HepG2 (cell line): ENCODE measurements around the gene BAHCC1. TPM values are rescaled to one million over a fixed set of nuclear protein-coding genes. Genes with fewer than 3 reads are reported as not detected.

Source experiments
- CBFB ChIP-seq: sonication (generic); formaldehyde crosslinking; IDR thresholded peaks from 2 replicates; pipeline ENCODE4 v1.4.0; 2020; ENCODE audit warnings: missing genetic modification reagents
- EP300 ChIP-seq, 3 experiments: sonication (generic) in 1 of 3; formaldehyde crosslinking in 1 of 3; IDR thresholded peaks; 2 replicates each; pipeline versions ENCODE4 v1.5.1 to v1.6.1; 2011 to 2020; ENCODE audit warnings: low read depth in 2 of 3, low read length in 2 of 3, borderline replicate concordance in 1 of 3, improper control_type of control experiment in 1 of 3, mild to moderate bottlenecking in 1 of 3, missing genetic modification reagents in 1 of 3, moderate library complexity in 1 of 3
- SAP130 ChIP-seq: IDR thresholded peaks from 2 replicates; pipeline ENCODE4 v1.6.1; 2016; ENCODE audit warnings: low read depth
- ZNF224 ChIP-seq: sonication (generic); formaldehyde crosslinking; IDR thresholded peaks from 2 replicates; pipeline ENCODE4 v1.5.0; 2020; ENCODE audit warnings: mild to moderate bottlenecking, missing genetic modification reagents
- polyA plus RNA-seq, 8 experiments: library from polyadenylated mRNA; depleted of rRNA in 3 of 8; stranded (reverse) in 7 of 8; unstranded in 1 of 8; fragments of >200 nt; fragmentation: Illumina TruSeq in 4 of 8; extraction: Trizol in 4 of 8; gene quantifications; 2 replicates each; pipeline versions ENCODE4 v1.2.1 to v1.2.3, GENCODE V29; 2011 to 2016; ENCODE audit warnings: low read depth in 4 of 8, missing spikeins in 1 of 8, mixed read lengths in 1 of 8; ENCODE audit not compliant: insufficient read depth in 1 of 8
- total RNA-seq, 5 experiments: library from RNA; depleted of rRNA; stranded (reverse); fragments of >200 nt; fragmentation: Illumina TruSeq; extraction: Trizol; gene quantifications; 2 replicates each; pipeline ENCODE4 v1.2.3, GENCODE V29; 2016; ENCODE audit warnings: low read depth in 1 of 5
- TF ChIP-seq, protein P1 (sequence below): IDR thresholded peaks from 2 replicates; pipeline ENCODE4 v1.4.0; 2020; ENCODE audit warnings: mild to moderate bottlenecking, missing genetic modification reagents
- TF ChIP-seq, protein P2 (sequence below): sonication (generic); formaldehyde crosslinking; IDR thresholded peaks from 2 replicates; pipeline ENCODE4 v1.4.0; 2020; ENCODE audit warnings: mild to moderate bottlenecking, missing genetic modification reagents, borderline replicate concordance
- TF ChIP-seq, protein P3 (sequence below): sonication (generic); formaldehyde crosslinking; IDR thresholded peaks from 2 replicates; pipeline ENCODE4 v1.5.0; 2020; ENCODE audit warnings: missing genetic modification reagents
- TF ChIP-seq, protein P4 (sequence below): sonication (generic); formaldehyde crosslinking; IDR thresholded peaks from 2 replicates; pipeline ENCODE4 v1.5.0; 2020; ENCODE audit warnings: mild to moderate bottlenecking, missing genetic modification reagents
- TF ChIP-seq, protein P5 (sequence below): sonication (generic); formaldehyde crosslinking; IDR thresholded peaks from 2 replicates; pipeline ENCODE4 v1.4.0; 2020; ENCODE audit warnings: missing genetic modification reagents

Gene BAHCC1
- total and polyA plus RNA-seq, 2 of the 13 experiments (the other 11 are each of a cell fraction or from before 2014, with no cell fraction given), result 1.4 to 1.7 TPM

DNA sequence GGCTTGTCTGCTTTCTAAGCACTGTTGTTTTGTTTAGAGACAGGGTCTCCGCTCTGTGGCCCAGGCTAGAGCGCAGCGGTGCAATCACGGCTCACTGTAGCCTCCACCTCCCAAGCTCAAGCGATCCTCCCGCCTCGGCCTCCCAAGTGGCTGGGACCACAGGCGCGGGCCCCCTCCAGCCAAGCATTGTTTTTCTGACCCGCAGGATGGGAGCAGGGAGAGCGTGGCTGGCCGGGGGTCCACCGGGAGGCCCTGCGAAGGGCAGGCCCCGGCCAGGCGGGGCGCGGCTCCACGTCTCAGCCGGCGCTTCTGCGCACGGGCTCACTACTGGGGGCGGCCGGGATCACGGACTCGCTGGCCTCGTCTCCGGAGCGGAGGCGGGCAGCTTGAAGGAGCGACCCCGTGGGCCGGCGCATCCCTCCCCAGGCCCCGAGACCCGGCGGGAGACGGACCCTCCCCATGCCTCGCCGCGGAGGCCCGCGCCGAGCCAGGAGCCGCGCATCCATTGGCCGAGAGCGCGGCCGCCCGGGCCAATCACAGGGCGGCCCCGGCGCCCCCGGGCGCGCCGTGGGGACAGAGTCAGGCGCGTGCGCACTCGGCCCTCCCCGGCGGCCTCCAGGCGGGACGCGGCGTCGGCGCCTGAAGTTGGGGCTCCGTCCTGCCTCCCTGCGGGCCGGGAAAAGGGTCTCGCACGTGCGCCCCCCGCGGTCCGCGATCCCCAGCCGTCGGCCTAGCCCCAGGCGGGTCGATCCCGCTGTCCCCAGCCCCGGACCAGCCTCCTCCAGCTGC lies 92.4 kb downstream of the BAHCC1 start (continued):
- TF ChIP-seq, protein P1, sequence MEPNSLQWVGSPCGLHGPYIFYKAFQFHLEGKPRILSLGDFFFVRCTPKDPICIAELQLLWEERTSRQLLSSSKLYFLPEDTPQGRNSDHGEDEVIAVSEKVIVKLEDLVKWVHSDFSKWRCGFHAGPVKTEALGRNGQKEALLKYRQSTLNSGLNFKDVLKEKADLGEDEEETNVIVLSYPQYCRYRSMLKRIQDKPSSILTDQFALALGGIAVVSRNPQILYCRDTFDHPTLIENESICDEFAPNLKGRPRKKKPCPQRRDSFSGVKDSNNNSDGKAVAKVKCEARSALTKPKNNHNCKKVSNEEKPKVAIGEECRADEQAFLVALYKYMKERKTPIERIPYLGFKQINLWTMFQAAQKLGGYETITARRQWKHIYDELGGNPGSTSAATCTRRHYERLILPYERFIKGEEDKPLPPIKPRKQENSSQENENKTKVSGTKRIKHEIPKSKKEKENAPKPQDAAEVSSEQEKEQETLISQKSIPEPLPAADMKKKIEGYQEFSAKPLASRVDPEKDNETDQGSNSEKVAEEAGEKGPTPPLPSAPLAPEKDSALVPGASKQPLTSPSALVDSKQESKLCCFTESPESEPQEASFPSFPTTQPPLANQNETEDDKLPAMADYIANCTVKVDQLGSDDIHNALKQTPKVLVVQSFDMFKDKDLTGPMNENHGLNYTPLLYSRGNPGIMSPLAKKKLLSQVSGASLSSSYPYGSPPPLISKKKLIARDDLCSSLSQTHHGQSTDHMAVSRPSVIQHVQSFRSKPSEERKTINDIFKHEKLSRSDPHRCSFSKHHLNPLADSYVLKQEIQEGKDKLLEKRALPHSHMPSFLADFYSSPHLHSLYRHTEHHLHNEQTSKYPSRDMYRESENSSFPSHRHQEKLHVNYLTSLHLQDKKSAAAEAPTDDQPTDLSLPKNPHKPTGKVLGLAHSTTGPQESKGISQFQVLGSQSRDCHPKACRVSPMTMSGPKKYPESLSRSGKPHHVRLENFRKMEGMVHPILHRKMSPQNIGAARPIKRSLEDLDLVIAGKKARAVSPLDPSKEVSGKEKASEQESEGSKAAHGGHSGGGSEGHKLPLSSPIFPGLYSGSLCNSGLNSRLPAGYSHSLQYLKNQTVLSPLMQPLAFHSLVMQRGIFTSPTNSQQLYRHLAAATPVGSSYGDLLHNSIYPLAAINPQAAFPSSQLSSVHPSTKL (CRISPR knock-in tag), result no peak
- TF ChIP-seq, protein P2, sequence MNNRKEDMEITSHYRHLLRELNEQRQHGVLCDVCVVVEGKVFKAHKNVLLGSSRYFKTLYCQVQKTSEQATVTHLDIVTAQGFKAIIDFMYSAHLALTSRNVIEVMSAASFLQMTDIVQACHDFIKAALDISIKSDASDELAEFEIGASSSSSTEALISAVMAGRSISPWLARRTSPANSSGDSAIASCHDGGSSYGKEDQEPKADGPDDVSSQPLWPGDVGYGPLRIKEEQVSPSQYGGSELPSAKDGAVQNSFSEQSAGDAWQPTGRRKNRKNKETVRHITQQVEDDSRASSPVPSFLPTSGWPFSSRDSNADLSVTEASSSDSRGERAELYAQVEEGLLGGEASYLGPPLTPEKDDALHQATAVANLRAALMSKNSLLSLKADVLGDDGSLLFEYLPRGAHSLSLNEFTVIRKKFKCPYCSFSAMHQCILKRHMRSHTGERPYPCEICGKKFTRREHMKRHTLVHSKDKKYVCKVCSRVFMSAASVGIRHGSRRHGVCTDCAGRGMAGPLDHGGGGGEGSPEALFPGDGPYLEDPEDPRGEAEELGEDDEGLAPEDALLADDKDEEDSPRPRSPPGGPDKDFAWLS (CRISPR knock-in tag), result no peak; the same call in 1 of the 2 replicates
- TF ChIP-seq, protein P3, sequence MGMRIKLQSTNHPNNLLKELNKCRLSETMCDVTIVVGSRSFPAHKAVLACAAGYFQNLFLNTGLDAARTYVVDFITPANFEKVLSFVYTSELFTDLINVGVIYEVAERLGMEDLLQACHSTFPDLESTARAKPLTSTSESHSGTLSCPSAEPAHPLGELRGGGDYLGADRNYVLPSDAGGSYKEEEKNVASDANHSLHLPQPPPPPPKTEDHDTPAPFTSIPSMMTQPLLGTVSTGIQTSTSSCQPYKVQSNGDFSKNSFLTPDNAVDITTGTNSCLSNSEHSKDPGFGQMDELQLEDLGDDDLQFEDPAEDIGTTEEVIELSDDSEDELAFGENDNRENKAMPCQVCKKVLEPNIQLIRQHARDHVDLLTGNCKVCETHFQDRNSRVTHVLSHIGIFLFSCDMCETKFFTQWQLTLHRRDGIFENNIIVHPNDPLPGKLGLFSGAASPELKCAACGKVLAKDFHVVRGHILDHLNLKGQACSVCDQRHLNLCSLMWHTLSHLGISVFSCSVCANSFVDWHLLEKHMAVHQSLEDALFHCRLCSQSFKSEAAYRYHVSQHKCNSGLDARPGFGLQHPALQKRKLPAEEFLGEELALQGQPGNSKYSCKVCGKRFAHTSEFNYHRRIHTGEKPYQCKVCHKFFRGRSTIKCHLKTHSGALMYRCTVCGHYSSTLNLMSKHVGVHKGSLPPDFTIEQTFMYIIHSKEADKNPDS (CRISPR knock-in tag), result no peak; the same call in 1 of the 2 replicates
- no peak for TF ChIP-seq ZNF224 (CRISPR knock-in tag)
- TF ChIP-seq, protein P4, sequence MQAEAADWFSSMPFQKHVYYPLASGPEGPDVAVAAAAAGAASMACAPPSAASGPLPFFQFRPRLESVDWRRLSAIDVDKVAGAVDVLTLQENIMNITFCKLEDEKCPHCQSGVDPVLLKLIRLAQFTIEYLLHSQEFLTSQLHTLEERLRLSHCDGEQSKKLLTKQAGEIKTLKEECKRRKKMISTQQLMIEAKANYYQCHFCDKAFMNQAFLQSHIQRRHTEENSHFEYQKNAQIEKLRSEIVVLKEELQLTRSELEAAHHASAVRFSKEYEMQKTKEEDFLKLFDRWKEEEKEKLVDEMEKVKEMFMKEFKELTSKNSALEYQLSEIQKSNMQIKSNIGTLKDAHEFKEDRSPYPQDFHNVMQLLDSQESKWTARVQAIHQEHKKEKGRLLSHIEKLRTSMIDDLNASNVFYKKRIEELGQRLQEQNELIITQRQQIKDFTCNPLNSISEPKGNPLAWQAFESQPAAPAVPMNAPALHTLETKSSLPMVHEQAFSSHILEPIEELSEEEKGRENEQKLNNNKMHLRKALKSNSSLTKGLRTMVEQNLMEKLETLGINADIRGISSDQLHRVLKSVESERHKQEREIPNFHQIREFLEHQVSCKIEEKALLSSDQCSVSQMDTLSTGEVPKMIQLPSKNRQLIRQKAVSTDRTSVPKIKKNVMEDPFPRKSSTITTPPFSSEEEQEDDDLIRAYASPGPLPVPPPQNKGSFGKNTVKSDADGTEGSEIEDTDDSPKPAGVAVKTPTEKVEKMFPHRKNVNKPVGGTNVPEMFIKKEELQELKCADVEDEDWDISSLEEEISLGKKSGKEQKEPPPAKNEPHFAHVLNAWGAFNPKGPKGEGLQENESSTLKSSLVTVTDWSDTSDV (CRISPR knock-in tag), result peak; percentile 78
- TF ChIP-seq EP300 (IDR thresholded peaks at IDR 0.05; ENCODE audit: low read depth in 2 of 2, low read length in 2 of 2), result no peak; a peak in 1 of 4 replicates
- TF ChIP-seq EP300 (CRISPR knock-in tag; IDR thresholded peaks at IDR 0.05; ENCODE audit: borderline replicate concordance), result no peak
- TF ChIP-seq, protein P5, sequence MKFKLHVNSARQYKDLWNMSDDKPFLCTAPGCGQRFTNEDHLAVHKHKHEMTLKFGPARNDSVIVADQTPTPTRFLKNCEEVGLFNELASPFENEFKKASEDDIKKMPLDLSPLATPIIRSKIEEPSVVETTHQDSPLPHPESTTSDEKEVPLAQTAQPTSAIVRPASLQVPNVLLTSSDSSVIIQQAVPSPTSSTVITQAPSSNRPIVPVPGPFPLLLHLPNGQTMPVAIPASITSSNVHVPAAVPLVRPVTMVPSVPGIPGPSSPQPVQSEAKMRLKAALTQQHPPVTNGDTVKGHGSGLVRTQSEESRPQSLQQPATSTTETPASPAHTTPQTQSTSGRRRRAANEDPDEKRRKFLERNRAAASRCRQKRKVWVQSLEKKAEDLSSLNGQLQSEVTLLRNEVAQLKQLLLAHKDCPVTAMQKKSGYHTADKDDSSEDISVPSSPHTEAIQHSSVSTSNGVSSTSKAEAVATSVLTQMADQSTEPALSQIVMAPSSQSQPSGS (CRISPR knock-in tag), result no peak
- 0 out of 2 replicates have a peak, but pooled peaks have one; percentile 12 for TF ChIP-seq CBFB
- peak; percentile 44 for TF ChIP-seq SAP130
